IMR-90 (cell line): ENCODE data around the gene ACKR1. TPM values are rescaled to one million over a fixed set of nuclear protein-coding genes. Genes with fewer than 3 reads are reported as not detected.

Experiments used
- ATAC-seq: fragments of 200-7000 bp; cut with Tn5 transposase; 2 replicates; pipeline ENCODE4 v1.9.1; 2020; ENCODE audit warnings: low read depth, mild to moderate bottlenecking, moderate library complexity
- BruUV-seq: library from RNA; stranded (reverse); fragments of 400-500 nt; replicated peaks from 2 replicates; lab custom pipeline; 2021; lab: Mats Ljungman, UMichigan
- CTCF ChIA-PET: fragments of 300-600 bp; formaldehyde crosslinking; extraction: SDS; loops from one replicate; lab custom pipeline; 2021; ENCODE audit warnings: antibody characterized with exemption; lab: Yijun Ruan, JAX
- POLR2A ChIA-PET: fragments of 300-600 bp; sonication (Branson Sonifier 250); formaldehyde crosslinking; loops from one replicate; lab custom pipeline; 2022; ENCODE audit warnings: antibody characterized with exemption; ENCODE audit not compliant: unreplicated experiment; lab: Charles Lee
- DNase-seq: peaks from one replicate; pipeline ENCODE4 v3.0.0; 2013
- H2AFZ ChIP-seq: replicated peaks from 2 replicates; pipeline ENCODE3; 2013; ENCODE audit warnings: low read length, mild to moderate bottlenecking; ENCODE audit not compliant: poor library complexity
- H2AK5ac ChIP-seq: 2 replicates; pipeline ENCODE4 v1.6.1; 2013; ENCODE audit warnings: low read depth, low read length, inconsistent platforms
- H2AK9ac ChIP-seq: replicated peaks from 2 replicates; pipeline ENCODE3; 2013; ENCODE audit warnings: mild to moderate bottlenecking, low read depth, low read length, moderate library complexity; ENCODE audit not compliant: poor library complexity
- H2BK120ac ChIP-seq: 2 replicates; pipeline ENCODE4 v1.6.1; 2013; ENCODE audit warnings: low read depth, low read length, inconsistent platforms
- H2BK15ac ChIP-seq: 3 replicates; pipeline ENCODE4 v1.6.1; 2013; ENCODE audit warnings: low read depth, low read length, inconsistent platforms
- H2BK20ac ChIP-seq: 2 replicates; pipeline ENCODE4 v1.6.1; 2013; ENCODE audit warnings: low read depth, mild to moderate bottlenecking, inconsistent platforms, low read length, moderate library complexity
- H2BK5ac ChIP-seq: 2 replicates; pipeline ENCODE4 v1.6.1; 2013; ENCODE audit warnings: mild to moderate bottlenecking, low read depth, low read length, inconsistent platforms; ENCODE audit not compliant: poor library complexity, severe bottlenecking
- H3K14ac ChIP-seq: replicated peaks from 2 replicates; pipeline ENCODE4 v1.6.1; 2013; ENCODE audit warnings: low read depth, low read length, inconsistent platforms
- H3K18ac ChIP-seq: 2 replicates; pipeline ENCODE4 v1.6.1; 2013; ENCODE audit warnings: low read depth, low read length, control low read depth
- H3K23ac ChIP-seq: 2 replicates; pipeline ENCODE4 v1.6.1; 2013; ENCODE audit warnings: low read depth, low read length, inconsistent platforms
- H3K27ac ChIP-seq: 2 replicates; pipeline ENCODE4 v1.5.1; 2013; ENCODE audit warnings: mild to moderate bottlenecking, control low read depth, low read length; ENCODE audit not compliant: insufficient read depth
- H3K27me3 ChIP-seq: 2 replicates; pipeline ENCODE4 v1.6.1; 2013; ENCODE audit warnings: low read length; ENCODE audit not compliant: control insufficient read depth, insufficient read depth
- H3K36me3 ChIP-seq: 2 replicates; pipeline ENCODE4 v1.6.1; 2013; ENCODE audit warnings: low read length, mixed read lengths; ENCODE audit not compliant: control insufficient read depth, insufficient read depth
- H3K4ac ChIP-seq: 2 replicates; pipeline ENCODE4 v1.6.1; 2013; ENCODE audit warnings: low read depth, low read length, inconsistent platforms
- H3K4me1 ChIP-seq: 2 replicates; pipeline ENCODE4 v1.6.1; 2013; ENCODE audit warnings: low read length, mixed read lengths; ENCODE audit not compliant: control insufficient read depth, insufficient read depth
- H3K4me2 ChIP-seq: 2 replicates; pipeline ENCODE4 v1.6.1; 2013; ENCODE audit warnings: low read depth, mild to moderate bottlenecking, control low read depth, low read length, moderate library complexity
- H3K4me3 ChIP-seq: 2 replicates; pipeline ENCODE4 v1.5.1; 2013; ENCODE audit warnings: low read depth, mild to moderate bottlenecking, control low read depth, low read length, moderate library complexity; ENCODE audit not compliant: insufficient read depth
- H3K56ac ChIP-seq: 2 replicates; pipeline ENCODE4 v1.6.1; 2013; ENCODE audit warnings: low read length, inconsistent platforms; ENCODE audit not compliant: insufficient read depth; ENCODE audit errors: extremely low read depth
- H3K79me1 ChIP-seq, 2 experiments: 2 replicates each; pipeline ENCODE4 v1.6.1; 2013; ENCODE audit warnings: low read length in 2 of 2, inconsistent platforms in 1 of 2, low read depth in 1 of 2
- H3K9ac ChIP-seq: 2 replicates; pipeline ENCODE4 v1.6.1; 2013; ENCODE audit warnings: low read depth, low read length, control low read depth
- H3K9me1 ChIP-seq: 2 replicates; pipeline ENCODE4 v1.6.1; 2013; ENCODE audit warnings: low read length, inconsistent platforms; ENCODE audit not compliant: insufficient read depth
- H3K9me3 ChIP-seq: 2 replicates; pipeline ENCODE4 v1.6.1; 2013; ENCODE audit warnings: low read length; ENCODE audit not compliant: control insufficient read depth, insufficient read depth
- H4K20me1 ChIP-seq: 2 replicates; pipeline ENCODE4 v1.6.1; 2013; ENCODE audit warnings: low read length, inconsistent platforms; ENCODE audit not compliant: insufficient read depth
- H4K5ac ChIP-seq: 2 replicates; pipeline ENCODE4 v1.6.1; 2013; ENCODE audit warnings: mild to moderate bottlenecking, low read depth, low read length, control low read depth
- H4K8ac ChIP-seq, 2 experiments: 2 replicates each; pipeline ENCODE4 v1.6.1; 2013; ENCODE audit warnings: low read depth in 2 of 2, low read length in 2 of 2, control low read depth in 1 of 2, inconsistent platforms in 1 of 2
- H4K91ac ChIP-seq: 2 replicates; pipeline ENCODE4 v1.6.1; 2013; ENCODE audit warnings: low read depth, low read length, inconsistent platforms; ENCODE audit not compliant: insufficient read depth
- CEBPB ChIP-seq: IDR thresholded peaks from 2 replicates; pipeline ENCODE4 v1.6.1; 2012; ENCODE audit warnings: low read depth, low read length, improper control_type of control experiment
- CHD1 ChIP-seq: IDR thresholded peaks from 2 replicates; pipeline ENCODE4 v1.6.1; 2012; ENCODE audit warnings: low read depth, low read length, improper control_type of control experiment
- MAZ ChIP-seq: IDR thresholded peaks from 2 replicates; pipeline ENCODE4 v1.6.1; 2012; ENCODE audit warnings: low read depth, mild to moderate bottlenecking, low read length, improper control_type of control experiment, moderate library complexity, borderline replicate concordance
- MXI1 ChIP-seq: IDR thresholded peaks from 2 replicates; pipeline ENCODE4 v1.6.1; 2012; ENCODE audit warnings: low read depth, mild to moderate bottlenecking, low read length, moderate library complexity, borderline replicate concordance
- NFE2L2 ChIP-seq: fragments of 150-350 bp; IDR thresholded peaks from 2 replicates; pipeline ENCODE4 v1.6.1; 2016; ENCODE audit warnings: low read depth, mild to moderate bottlenecking, low read length
- RAD21 ChIP-seq: IDR thresholded peaks from 2 replicates; pipeline ENCODE4 v1.6.1; 2012; ENCODE audit warnings: low read length, improper control_type of control experiment
- RCOR1 ChIP-seq: IDR thresholded peaks from 2 replicates; pipeline ENCODE4 v1.6.1; 2012; ENCODE audit warnings: mild to moderate bottlenecking, low read length, improper control_type of control experiment; ENCODE audit not compliant: insufficient replicate concordance
- RFX5 ChIP-seq: IDR thresholded peaks from 2 replicates; pipeline ENCODE4 v1.8.0; 2012; ENCODE audit warnings: low read depth, mild to moderate bottlenecking, low read length, moderate library complexity
- SMC3 ChIP-seq: fragments of 150-350 bp; IDR thresholded peaks from 2 replicates; pipeline ENCODE4 v1.6.1; 2016; ENCODE audit warnings: low read depth, mild to moderate bottlenecking, antibody characterized with exemption, low read length, moderate library complexity
- WGBS, 2 experiments: methylation state at CpG; one replicate each; pipeline versions ENCODE4 v1.1.5 to v1.1.7; 2013; ENCODE audit warnings: missing lambda C conversion rate in 2 of 2; ENCODE audit not compliant: insufficient read length in 1 of 2; ENCODE audit errors: extremely low coverage in 2 of 2; 5-methylcytosine and 5-hydroxymethylcytosine counted together
- dilution Hi-C: fragments of 300-500 bp; cut with HindIII; formaldehyde crosslinking; loops from one replicate; pipeline ENCODE4 v1.14.3; 2018; ENCODE audit warnings: low sequenced_read_pairs; ENCODE audit not compliant: unreplicated experiment
- in situ Hi-C: fragments of 300-500 bp; cut with MboI; formaldehyde crosslinking; loops from 3 replicates; pipeline ENCODE4 v1.14.3; 2019; ENCODE audit warnings: low sequenced_read_pairs, inconsistent platforms, mixed read lengths
- intact Hi-C: fragments of 100-400 bp; cut with micrococcal nuclease; formaldehyde crosslinking; loops from 2 replicates; pipeline ENCODE4 v1.10.0; 2022
- polyA plus RNA-seq, 3 experiments: library from polyadenylated mRNA; depleted of rRNA; stranded (reverse); fragments of >200 nt; gene quantifications; 2 replicates each; pipeline ENCODE4 v1.2.3, GENCODE V29; 2012; ENCODE audit warnings: low replicate concordance in 1 of 3
- total RNA-seq: library from RNA; depleted of rRNA; stranded (reverse); fragments of >200 nt; gene quantifications from 2 replicates; pipeline ENCODE4 v1.2.3, GENCODE V29; 2012

The ACKR1 gene
- total and polyA plus RNA-seq, 2 of the 4 experiments (the other 2 are of a cell fraction), result not detected

GRCh38 chr1:159196543-159196942 is 8.1 kb upstream of the ACKR1 start:
- Histone ChIP-seq H4K5ac (no peak overlapping the region), H3K4ac (no peak overlapping the region), H3K79me1 (no peaks in the 10 kb centered on the region), H2AK5ac (no peak overlapping the region), H3K4me3 (no peak overlapping the region), H3K14ac (no peak overlapping the region), H3K27me3 (no peaks in the 10 kb centered on the region; the same call in 1 of the 2 replicates), H2AK9ac (no peak overlapping the region), H4K91ac (no peak overlapping the region), H3K23ac (no peak overlapping the region), H4K8ac (no peak overlapping the region), H3K36me3 (no peaks in the 10 kb centered on the region), H3K4me2 (no peak overlapping the region), H3K4me1 (no peaks in the 10 kb centered on the region), H3K56ac (no peak overlapping the region), H3K9ac (no peak overlapping the region), H2BK15ac (no peak overlapping the region), H2BK5ac (no peak overlapping the region), H3K9me1 (no peaks in the 10 kb centered on the region), H3K27ac (no peak overlapping the region), H3K18ac (no peak overlapping the region), H2BK20ac (no peak overlapping the region), H2AFZ (no peak overlapping the region), H3K9me3 (no peaks in the 10 kb centered on the region), H2BK120ac (no peak overlapping the region), H4K20me1 (no peaks in the 10 kb centered on the region)
- intact Hi-C loops, result no loop called here
- WGBS, 2 experiments, result no CpG with 5 or more reads among the region's 5 CpGs
- dilution Hi-C loops, result no loop called here
- no TSS peak for BruUV-seq
- no peak for DNase-seq
- no peak for ATAC-seq
- ChIA-PET CTCF (interaction anchor here (0.6 to 1.2 kb wide), 2 partner anchors 35 to 404 kb away, joined by 3 to 7 read pairs; no protein-coding TSS in a partner anchor), POLR2A (no interaction called here)
- no peak for TF ChIP-seq CEBPB
- TF ChIP-seq CHD1, result no peak
- no peak for TF ChIP-seq RCOR1
- no peak for TF ChIP-seq RAD21
- TF ChIP-seq MXI1, result no peak
- TF ChIP-seq RFX5, result no peak
- TF ChIP-seq NFE2L2, result no peak
- TF ChIP-seq MAZ, result no peak
- TF ChIP-seq SMC3, result no peak
- in situ Hi-C loops, result loop anchor here (5.0 kb wide), 1 partner anchor 34 kb away; no protein-coding TSS in a partner anchor
